ENCODE measurements around the gene BMP7.
"Not testable (repeated sequence)": the region's sequence is repeated elsewhere in the genome, so short reads cannot be mapped to it uniquely, and the experiment has no call there.

BMP7 gene

DNA sequence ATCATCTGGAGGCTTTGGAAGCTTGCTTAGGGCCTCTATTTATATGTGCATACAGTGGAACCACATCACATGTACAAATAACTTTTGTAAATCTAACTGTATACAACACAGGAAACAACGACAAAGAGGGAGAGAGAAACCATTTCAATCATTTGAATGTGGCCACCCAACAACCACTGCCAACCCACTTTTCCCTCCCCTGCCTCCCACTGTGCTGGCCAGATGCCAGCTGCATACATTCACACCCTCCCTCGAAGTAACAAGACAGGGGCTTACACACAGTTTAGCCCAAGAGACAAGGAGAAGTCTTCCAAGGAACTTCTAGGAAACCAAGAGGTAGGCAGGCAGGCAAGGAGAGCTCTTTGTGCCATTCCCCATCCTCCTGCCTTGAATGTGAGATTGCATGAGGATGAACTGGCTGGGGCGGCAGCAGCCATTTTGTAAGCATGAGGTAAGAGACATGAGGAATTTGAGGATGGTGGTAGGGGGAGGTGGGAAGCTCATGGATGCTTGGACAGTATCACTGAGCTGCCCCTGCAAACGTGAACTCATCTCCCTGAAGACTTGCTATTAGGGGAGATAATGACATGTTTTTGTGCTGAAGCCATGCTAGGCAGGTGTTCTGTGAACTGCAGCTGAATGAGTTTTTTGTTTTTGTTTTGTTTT is 18.2 kb downstream of the BMP7 start:
- DNase-seq: no peak

DNA sequence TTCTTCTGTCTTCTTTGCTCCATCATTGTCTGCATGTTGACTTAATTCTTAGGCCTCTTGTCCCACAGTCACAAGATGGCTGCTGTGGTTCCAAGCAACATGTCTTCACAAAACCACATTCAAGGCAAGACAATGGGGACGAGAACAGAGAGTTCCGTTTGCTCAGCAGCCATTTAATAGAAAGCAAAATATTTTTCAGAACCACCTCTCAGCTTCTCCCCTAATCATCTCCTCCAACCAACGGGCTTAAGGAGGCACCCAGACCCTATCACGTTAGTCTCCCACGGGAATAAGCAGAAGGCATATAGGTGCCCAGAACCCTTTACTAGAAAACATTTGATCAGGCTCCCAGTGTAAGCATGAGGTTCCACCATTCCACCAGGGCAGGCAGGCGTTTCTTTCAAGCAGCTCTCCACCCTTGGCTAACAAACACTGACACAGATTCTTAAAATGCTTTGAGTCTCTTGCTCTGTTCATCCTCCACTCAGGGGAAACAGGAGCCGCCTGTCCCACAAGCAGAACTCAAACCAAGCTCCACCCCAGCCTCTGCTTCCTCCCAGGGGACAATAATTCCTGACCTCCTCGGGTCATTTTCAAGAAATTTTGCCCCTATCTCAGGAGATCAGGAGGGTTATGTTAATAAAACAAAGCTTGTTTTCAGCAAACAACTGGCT is 19.0 kb downstream of the BMP7 start:
- no peak for DNase-seq

DNA sequence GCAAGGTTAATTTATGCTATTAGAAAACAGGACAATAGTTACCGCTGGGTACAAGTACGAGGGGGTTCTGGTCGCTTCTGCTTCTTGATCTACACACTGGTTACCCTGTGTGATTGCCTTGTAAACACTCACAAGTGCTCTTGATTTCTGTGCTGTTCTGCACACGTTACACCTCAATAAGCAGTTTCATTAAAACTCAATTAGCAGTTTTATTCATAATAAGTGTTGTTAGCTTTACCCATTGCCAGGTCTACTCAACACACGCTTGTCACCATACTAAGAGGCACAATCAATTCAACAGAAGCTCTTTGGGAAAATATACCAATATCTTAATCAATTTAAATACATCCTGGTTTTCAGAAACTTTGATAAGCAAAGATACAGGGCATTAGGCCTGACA is 20.4 kb downstream of the BMP7 start:
- no peak for DNase-seq

DNA sequence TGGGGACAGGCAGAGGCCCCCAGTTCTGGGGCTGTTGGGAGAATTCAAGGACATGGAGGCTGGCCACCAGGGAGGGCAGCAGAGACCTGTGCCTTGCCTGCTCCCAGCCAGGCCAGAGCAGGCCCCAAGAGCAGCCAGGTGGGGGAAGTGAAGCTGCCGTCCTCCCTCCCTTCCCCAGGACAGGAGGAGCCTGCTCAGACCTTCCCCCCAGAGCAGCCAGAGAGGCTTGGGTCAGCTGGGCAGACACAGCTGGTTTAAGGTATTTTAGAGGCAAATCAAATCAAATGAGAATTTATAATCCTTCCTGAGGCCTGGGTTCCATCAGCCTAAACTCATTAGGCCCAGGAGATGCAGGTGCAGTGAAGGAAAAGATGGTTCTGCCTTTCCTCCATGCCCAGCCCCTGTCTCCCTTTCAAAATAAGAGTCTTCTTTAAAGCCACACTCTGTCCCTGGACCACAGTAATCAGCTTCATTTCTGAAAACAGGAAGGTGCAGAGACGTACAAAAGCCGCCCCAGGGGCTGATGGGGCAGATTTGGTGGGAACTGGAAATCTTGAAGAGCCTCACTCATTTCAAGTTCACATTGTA is 21.7 kb downstream of the BMP7 start:
- DNase-seq: no peak

DNA sequence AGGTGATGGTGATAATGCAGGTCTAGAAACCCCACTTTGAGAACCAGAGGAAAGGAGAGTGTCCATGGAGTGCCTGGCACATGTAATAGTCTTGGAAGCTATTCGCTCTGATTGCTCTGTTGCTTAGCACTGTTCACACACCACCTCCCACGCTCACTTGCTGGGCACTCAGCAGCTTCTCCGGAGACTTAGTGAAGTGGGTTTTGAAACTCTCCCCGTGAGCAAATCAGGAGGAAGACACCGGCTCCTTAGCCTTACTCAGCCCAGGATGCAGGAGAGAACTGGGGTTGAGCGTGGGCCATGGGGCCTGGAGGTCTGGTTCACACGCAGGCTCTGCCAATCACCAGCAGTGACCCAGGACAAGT is 22.2 kb downstream of the BMP7 start:
- no peak for DNase-seq

DNA sequence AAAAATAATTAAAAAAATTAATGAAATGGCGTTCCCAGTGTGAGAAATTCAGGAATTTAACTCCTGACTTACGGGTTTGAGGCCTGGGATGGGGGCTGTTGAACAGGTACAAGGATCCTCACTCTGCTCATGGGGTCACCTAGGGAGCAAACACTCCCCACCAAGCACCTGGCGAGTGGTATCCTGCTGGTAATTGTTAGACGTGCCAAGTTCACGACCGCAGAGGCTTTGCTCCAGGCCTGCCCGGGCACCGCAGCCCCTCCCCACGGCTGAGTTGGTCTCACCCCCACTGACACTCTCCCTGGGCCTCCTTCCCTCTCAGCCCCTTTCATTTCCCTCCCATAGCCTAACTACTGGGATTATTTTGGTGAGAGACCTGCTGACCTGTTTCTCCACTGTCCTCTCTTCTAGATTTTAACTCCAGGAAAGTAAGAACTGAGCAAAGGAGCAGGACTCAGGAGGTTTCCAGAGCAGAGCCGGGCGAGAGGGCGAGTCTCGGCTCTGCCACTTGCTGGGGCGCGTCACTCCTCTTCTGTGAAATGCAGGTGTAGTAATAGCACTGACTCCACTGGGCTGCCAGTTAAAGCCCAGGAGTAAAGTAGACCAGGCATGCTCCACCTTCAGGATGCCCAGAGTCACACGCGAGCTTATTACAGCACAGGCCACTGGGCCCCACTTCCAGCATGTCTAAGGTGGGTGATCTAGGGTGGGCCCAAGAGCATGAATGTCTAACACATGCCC is 22.8 kb downstream of the BMP7 start:
- DNase-seq: no peak

DNA sequence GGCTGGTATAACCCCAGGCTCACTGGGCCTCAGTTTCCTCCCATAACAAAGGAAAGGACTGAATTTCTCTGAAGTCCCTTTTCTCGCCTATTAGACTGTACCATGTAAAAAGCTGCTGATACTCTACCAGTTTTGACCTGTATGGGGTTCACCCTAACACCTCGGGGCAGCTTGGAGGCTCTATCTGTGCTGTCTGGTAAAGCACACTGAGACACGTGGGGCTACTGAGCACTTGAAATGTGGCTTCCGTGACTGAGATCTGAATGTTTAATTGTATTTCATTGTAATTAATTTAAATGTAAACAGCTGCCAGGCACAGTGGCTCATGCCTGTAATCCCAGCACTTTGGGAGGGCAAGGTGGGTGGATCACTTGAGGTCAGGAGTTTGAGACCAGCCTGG is 24.0 kb downstream of the BMP7 start:
- DNase-seq: no peak

DNA sequence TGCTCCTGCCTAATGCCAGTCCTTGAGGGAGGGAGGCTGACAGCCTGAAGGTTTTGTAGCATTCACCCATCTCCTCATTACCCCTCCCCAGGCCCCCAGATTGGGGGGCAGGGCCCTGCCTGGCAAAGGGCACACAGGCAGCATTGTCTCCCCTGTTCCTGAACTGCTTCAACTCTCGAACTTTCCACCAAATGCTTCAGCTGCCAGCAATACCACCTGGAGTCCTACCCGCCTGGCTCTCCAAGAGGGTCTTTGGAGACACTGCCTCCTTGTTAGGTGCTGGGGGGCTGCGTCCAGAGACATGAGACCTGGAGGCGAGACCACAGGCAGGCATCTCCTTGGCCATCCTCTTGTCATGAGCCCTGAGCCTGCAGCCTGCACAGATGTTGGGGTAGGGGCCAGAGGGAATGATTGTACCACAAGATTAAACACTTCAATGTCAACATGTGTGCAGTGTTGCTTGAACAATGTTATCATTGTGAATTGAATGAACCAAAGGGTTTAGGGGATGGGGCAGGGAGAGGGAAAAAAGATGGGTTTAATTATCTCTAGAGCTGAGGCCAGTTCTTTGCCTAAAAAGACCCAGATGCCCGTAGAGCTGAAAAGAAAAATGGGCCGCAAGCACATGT is 25.0 kb downstream of the BMP7 start:
- DNase-seq: no peak

DNA sequence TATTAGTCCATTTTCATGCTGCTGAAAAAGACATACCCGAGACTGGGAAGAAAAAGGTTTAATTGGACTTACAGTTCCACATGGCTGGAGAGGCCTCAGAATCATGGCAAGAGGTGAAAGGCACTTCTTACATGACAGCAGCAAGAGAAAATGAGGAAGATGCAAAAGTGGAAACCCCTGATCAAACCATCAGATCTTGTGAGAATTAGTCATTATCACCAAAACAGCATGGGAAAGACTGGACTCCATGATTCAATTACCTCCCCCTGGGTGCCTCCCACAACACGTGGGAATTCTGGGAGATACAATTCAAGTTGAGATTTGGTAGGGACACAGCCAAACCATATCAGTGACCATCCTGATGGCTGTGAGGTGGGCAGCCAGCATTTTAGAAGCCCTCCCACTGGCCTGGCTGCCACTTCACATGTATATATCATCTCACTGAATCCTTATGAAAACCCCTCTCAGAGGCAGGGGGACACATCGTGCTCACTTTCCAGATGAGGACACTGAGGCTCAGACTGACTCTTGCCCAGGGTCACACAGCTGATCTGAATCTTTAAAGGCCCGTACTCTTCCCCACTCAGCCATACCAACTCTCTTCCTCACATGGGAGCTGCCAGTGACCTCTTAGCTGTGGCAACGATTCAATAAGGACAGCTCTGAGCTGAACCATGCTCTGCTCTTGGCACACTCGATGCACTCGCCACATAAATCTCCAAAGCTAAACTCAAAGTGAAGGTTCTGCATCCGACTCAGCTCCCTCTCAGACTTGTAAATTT is 25.7 kb downstream of the BMP7 start:
- no peak for DNase-seq

DNA sequence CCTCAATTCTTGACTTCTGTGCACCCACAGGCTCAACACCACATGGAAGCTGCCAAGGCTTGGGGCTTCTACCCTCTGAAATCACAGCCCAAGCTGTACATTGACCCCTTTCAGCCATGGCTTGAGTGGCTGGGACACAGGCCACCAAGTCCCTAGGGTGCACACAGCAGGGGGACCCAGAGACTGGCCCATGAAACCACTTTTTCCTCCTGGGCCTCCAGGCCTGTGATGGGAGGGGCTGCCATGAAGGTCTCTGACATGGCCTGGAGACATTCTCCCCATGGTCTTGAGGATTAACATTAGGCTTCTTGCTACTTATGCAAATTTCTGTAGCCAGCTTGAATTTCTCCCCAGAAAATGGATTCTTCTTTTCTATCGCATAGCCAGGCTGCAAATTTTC is 26.7 kb downstream of the BMP7 start:
- not testable (repeated sequence) for DNase-seq

DNA sequence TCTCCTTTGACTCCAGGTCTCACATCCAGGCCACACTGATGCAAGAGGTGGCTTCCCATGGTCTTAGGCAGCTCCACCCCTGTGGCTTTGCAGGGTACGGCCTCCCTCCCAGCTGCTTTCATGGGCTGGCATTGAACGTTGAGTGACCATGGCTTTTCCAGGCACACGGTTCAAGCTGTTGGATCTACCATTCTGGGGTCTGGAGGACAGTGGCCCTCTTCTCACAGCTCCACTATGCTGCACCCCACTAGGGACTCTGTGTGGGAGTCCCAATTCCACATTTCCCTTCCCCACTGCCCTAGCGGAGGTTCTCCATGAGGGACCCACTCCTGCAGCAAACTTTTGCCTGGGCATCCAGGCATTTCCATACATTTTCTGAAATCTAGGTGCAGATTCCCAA is 27.1 kb downstream of the BMP7 start:
- DNase-seq: not testable (repeated sequence)

DNA sequence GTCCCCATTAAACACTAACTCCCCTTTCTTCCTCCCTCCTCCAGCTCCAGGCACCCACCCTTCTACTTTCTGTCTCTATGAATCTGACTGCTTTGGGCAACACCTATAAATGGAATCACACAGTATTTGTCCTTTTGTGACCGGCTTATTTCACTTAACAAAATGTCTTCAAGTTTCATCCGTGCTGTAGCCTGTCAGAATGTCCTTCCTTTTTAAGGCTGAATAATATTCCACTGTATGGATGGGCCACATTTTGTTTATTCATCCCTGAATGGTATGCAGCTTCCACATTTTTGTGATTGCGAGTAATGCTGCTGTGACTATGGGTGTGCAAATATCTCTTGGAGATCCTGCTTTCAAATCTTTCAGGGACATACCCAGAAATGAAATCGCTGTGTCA is 28.4 kb downstream of the BMP7 start:
- DNase-seq: no peak

DNA sequence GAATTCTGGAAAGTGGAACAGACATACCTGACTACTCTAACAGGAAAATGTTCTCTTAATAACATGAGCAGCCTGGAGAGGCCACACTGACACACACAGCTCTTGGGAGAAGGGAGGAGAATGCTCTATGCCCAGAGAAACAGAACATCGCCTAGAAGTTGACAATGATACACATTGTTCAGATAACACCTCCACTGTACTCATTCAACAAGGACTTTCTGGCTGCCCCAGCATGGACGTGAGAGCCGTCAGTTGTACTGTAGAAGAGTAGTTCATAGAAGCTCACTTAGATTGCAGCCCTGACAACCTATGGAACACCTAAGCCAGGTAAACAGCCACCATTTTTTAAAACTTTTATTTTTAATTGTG is 28.9 kb downstream of the BMP7 start:
- no peak for DNase-seq

DNA sequence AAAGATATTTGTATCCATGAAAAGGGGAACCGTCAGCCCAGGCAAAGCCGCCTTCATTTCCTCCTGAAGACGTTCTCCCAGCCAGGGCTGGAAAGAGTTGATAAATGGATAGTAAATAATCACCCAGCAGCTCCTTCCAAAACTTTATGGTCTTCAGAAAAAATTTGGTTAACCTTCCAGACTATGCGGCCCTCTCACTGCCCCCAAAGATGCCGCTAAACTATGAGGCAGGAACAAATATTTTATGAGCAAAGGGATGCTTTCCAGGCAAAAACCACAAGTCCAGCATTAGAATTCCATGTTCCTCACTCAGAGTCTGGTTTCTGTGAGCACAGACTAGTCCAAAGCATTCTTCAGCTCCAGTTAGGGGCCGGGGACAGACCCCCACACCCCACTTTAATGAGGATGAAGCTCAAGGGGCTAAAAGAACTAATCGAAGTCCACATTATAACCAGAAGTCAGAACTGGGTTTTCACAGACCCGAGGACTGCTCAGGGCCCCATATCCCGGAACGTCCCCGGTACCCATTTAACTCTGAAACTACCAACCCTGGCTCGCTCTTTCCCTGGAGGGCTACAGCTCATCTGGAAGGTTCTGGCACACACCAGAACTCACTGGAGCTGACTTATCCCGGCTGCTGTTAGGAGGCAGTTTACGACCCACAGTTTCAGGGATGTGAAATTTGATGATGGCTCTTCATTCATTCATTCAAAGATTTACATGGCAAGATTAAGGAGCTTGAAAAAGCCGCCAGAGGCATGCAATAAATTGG is 29.4 kb downstream of the BMP7 start:
- no peak for DNase-seq

DNA sequence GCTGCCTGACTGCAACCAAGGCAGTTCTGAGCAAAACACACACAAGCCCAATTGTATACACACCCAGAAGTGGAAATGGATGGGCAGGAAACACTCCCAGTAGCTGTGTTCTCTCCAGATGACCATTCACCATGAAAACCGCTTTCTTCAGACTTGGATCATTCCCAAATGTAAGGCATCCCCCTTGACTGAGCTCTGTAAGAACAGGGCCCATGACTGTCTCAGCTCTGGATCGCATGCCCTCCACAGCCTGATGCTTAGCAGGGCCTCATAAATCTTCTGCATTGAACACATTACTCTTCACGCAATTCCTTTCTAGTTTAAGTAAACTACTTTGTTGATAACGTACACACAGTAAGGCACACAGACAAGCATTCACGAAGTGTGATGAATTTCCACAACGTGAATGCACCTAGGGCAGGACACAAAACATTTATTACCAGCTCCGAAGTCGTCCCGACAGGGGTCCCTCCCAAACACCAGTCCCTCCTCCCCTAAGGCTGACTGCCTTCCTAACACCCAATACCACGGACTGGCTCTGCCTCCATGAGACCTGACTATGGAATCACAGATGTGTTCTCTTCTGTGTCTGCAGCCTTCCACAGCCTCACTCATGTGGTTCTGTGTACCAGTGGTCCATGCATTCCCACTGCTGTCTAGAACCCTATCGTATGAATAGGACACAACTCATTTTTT is 31.7 kb downstream of the BMP7 start:
- DNase-seq: no peak

DNA sequence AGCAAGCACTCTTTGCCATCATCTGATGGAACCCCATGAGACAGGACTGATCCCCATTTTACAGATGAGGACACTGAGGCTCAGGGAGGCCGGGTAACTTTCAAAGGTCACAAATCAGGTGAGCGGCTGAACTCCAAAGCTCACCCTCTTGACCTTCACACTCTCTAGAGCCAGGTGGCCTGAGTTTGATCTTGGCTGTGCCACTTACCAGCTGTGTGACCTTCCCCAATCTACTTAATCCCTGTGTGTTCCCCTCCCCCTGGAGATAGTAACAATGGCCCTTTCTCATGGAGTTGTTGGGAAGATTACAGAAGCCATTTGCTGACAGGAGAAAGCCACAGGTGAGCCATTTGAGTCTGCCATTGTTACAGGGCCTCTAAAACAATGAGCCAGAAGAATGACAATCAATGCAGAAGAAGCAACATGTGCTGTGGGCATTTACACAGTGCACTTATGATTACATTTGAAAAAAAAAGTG is 34.5 kb downstream of the BMP7 start:
- DNase-seq: no peak

DNA sequence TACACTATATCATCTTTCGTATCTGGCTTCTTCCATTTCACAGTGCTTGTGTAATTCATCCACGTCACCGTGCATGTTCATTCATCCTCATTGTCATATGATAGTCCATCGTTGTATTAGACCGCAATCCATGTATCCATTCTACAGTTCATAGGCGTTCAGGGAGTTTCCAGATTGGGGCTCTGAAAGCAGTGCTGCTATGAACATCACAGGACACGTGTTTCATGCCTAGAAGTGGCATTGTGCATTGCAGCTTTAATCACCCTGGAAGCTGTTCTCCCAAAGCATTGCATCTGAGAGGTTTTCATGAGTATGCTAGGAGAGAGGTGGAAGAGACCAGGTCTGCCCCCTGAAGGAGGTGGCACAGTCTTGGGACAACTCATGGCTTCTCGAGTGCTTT is 35.3 kb downstream of the BMP7 start:
- DNase-seq: no peak

DNA sequence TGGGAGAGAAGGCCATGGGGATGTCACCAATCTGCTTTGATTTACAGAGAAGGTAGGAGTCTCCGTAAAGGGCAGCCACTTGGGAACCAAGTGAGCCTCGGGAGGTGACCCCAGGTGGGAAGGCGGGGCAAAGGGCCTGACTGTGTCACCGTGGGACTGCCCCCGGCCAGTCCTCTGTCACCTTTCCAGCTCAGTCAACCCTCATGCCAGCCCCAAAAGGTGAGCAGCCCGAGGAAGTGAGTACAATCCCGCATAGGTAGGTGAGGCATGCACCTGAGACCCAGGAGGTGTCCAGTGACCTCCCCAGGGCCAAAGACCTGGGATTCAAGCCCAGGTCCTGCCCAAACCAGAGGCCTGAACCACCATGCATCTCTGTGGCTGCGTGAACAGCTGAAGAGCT is 36.2 kb downstream of the BMP7 start:
- no peak for DNase-seq

DNA sequence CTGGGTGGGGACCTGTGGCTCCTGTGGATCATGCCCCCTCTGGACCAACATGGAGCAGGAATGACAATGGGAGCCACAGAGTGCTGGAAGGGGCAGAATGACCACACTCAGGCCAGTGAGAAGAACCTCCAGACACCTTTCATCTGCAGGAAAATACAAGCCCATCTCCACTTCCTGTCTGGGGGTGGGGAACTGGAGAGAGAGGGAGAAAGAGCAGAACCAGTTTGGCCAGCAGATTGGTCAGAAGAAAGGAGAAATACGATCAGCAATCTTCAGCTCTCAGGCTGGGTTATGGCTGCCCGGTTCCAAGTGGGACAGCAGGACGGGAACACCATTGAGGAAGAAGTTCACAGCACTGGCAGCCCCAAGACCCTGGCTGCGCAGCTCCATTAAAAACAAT is 37.0 kb downstream of the BMP7 start:
- no peak for DNase-seq

DNA sequence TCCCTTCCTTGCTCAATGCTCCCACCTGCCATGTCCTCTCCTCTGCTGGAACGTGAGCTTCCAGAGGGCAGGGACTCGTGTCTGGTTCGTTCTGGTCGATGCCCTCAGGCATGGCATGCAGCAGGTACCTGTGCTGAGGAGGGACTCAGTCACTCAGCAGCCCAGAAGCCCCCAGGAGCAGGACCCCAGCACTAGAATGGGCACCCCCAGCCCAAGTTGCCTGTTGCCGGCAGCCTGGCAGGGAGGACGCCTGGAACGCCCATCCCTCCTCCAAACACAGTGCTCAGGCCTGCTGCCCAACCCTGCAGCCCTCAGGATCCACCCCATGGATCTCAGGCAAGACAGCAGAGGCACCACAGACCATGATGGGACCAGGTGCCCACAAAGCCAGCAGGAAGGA is 40.6 kb downstream of the BMP7 start:
- no peak for DNase-seq

DNA sequence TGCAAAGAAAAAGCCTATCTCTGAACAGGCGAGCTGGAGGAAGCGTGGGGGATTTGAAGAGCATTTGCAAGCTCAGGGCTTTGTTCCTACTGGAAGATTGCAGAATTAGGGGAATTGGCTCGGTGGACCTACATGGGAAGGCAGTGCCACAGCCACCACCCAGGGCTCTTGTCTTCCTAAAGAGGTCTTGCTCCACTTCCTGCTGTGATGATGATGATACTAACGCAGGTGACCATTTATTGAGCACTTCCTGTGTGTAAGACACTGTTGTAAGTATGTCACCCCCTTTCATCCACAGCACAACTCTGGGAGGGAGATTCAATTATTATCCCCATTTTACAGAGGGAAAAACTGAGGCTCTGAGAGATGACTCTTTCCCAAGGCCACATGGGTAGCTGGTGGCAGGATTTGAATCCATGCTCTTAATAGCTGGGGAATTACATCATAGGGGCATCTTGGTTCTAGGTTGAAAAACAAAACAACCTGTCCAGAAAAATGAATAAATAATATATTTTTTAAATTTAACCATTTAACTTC is 41.2 kb downstream of the BMP7 start:
- no peak for DNase-seq

Measured in activated CD4-positive, alpha-beta T cell treated with anti-CD3 and anti-CD28 coated beads for 1 hour (primary cell).